Hippocampal formation (tissue), 2 donors: Measurements from ENCODE around the gene KIAA1958.
"Not testable (repeated sequence)": the region's sequence is repeated elsewhere in the genome, so short reads cannot be mapped to it uniquely, and the experiment has no call there.

Experiments
- DNase-seq, 2 donors: peaks; one replicate each; lab custom pipeline; 2025; lab: John Stamatoyannopoulos, UW

The KIAA1958 gene

DNA sequence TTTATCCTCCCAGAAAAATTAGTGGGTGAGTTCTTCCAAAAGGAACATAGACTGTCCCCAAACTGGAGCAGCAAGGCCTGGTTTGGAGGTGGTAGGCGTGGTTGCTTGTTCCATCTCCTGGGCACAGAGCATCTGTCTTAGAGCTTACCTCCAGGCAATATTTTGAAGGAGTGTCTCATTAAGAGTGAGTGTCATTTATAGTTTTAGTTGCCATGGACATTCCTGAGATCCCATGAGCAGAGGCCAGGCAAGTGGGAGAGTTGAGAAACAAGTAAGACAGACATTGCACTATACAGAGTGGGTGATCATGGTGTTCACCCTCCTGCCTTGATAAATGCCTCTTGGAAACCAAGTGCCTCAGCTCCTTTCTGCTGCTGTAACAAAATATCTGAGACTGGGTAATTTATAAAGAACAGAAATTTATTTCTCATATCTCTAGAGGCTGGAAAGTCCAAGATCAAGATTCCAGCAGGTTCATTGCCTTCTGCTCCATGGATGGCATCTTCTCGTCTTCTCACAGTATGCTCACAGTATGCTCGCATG lies 68.5 kb downstream of the KIAA1958 start:
- DNase-seq = no peak

GRCh38 chr9:112555844-112556482 lies 69.3 kb downstream of the KIAA1958 start:
- no peak for DNase-seq

DNA sequence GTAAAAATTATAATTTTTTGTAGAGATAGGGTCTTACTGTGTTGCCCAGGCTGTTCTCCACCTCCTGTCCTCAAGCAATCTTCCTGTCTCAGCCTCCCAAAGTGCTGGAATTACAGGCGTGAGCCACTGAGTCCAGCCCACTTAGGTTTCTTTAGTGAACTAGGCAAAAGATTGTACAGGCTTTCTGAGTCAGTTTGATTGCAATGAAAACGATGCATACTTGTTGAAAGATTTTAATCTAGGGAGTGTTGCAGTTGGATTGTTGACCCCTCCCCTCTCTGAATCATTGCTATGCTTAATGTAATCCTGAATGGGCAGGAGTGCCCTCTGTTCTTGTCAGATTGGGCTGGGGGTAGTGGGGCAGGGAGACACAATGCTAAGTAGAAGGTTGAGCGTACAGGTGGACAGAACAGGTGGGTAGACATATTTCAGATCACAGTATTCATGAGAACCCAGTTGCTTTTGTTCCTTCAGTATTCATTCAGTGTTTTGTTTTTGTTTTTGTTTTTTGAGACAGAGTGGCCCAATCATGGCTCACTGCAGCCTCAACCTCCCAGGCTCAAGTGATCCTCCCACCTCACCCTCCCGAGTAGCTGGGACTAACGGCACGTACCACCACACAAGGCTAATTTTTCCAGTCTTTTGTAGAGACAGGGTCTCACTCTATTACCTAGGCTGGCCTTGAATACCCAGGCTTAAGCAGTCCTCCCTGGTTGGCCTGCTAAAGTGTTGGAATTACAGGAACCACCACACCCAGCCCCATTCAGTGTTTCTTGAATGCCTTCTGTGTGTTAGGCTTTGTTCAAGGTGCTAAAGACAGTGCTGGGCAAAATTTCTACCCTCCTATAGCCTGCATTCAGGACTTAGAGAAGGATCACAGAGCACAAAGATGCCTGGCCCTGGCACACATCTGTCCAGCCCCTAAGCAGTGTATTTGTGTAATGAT lies 70.1 kb downstream of the KIAA1958 start:
- no peak for DNase-seq

- DNase-seq = no peak
Observed at GRCh38 chr9:112558476-112558875, 71.8 kb downstream of the KIAA1958 start.

DNA sequence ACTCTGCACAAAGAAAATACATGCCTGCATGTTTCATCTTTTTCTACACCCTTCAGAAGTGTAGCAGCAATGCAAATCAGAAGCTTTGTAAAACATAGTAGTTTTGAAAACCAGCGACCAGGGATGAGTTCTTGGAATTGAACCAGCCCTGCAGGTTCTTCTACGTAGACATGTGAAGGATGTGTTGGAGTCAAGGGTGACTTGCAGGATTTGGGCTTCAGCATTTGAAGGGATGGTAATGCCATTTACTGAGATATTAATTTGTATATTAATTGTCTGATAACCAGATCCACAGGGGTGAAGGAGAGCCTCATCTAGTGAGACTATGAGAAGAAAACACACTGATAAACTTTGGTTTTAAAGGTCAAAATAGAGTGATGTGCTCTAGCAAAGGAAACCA lies 72.4 kb downstream of the KIAA1958 start:
- DNase-seq = no peak

DNA sequence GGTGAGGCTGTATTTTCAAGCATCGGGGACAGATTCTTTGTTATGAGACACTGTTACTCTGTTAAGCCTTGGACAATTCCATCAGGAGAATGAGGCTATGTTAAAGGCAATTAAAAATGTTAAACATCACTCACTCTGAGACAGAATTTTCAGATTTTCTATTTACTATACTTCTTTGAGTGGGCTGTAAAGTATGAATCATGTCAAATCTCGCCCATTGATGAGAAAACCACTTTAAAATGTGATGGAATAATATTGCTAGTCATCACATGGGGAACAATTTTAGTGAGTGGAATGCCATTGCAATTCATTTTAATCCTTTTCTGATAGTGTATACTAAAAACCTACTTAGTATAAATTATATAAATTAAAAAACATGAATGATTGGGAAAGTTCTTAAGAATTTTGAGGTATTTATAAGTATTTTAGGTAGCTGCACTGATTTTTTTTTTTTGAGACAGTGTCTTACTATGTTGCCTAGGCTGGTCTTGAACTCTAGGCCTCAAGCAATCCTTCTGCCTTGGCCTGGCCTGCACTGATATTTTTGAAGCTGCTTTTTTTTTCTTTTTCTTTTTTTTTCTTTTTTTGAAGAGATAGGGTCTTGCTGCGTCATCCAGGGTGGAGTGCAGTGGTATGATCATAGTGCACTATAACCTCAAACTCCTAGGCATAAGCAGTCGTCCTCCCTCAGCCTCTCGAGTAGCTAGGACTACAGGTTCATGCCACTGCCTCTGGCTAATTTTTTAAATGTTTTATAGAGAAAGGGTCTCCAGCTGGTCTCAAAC lies 73.2 kb downstream of the KIAA1958 start:
- no peak for DNase-seq

DNA sequence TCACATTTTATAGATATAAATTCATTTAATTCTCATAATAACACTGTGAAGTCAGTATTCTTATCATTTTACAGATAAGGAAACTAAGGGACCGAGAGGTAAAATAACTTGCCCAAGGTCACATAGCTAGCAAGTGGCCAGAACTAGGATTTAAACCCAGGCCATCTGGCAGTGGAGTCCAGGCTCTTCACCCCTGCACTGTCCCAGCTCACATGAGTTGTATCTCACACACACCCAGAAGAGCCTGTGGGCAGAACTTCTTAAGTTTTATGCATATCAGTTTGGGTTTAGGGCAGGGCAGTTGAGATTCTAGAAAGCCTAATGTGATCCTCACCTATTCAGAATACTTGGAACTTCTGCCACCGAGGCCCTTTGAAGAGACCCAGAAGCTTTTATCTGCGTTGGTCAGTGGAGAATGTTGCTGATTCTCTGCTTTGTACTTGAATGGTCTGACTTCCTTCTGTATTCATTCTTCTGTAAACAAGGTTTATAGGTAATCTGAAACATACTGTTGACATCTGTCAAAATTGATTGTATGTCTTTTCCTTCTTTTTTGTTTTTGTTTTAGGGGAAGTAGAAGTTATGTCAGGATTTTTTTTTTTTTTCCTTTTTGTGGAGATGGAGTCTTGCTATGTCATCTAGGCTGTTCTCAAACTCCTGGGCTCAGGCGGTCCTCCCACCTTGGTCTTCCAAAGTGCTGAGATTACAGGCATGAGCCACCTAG lies 75.8 kb downstream of the KIAA1958 start:
- DNase-seq = no peak

GRCh38 chr9:112569186-112569585 lies 82.6 kb downstream of the KIAA1958 start:
- DNase-seq = no peak

GRCh38 chr9:112570671-112571167 lies 84.1 kb downstream of the KIAA1958 start:
- DNase-seq = peak; percentile 76

GRCh38 chr9:112571624-112572355 lies 85.2 kb downstream of the KIAA1958 start:
- no peak for DNase-seq

DNA sequence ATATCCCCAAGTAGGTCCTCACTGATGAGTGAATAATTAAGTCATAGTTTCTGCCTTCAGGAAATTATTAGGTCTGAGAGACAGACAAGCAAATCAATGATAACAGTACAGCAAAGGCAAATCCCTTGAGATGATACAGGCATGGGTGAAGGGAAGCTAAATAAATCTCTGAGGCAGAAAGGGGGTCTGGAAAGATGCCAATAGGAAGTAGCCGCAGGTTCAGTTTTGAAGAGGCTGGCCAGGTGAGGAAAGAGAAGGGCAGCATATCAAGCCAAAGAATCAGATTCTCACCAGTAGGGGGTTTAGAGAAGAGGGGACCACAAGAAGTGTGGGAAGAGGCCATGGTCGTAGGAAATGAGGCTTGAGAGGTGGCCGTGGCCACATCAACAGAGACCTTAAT lies 85.8 kb downstream of the KIAA1958 start:
- no peak for DNase-seq

DNA sequence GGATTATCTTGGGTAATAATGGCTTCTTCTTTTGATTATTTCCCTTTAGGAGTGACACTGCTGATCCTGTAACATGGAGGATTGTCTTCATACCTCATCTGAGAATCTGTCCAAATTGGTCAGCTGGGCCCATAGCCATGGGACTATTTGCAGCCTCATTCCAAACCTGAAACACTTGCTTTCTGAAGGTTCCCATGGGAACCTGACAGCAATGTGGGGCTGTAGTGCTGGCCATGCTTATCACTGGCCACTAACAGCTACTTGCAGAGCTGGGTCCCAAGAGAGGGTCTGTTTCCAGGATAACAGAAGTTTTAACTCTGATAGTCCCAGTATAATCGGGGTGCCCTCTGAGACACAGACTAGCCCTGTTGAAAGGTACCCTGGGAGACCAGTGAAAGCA lies 87.4 kb downstream of the KIAA1958 start:
- no peak for DNase-seq

- no peak for DNase-seq
Observed at GRCh38 chr9:112575107-112575506, 88.5 kb downstream of the KIAA1958 start.

GRCh38 chr9:112581469-112582176 lies 95.0 kb downstream of the KIAA1958 start:
- no peak for DNase-seq

DNA sequence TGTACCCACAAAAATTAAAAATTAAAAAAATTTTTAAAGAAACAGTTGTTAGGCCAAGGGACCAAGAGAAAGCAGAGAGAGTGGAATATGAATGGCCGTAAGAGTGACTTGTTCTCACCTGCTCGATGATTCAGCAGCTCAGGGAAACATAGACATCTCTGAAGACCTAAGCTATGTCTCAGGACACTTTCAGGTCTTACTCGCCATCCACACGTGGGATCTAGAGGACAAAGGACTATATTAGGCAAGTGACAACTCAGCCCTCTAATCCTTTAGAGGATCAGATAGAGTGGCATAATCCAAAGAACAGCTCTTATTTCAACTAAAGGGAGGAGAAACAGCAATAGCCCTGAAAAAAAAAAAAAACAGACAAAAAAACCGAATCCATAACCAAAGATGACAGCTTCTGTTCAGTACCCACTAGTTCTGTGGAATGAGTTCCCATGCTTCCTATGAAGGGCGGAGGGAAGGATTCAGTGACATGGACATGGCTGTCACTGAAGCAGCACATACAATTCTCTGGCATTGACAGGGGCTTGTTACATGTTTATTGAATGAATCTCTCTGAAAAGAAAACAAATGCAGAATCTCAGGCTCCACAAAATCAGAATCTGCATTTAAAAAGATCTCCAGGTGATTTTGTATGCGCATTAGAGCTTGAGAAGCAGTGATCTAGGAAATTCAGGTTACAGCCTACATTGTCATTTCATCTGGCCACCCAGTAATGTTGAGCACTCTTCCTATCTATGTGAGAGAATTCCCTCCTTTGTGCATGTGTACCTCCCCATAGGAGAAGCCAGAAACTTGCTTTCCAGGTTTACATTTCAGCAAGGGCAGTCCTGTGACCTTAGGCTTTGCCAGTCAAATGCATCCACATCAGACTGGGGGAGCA lies 96.0 kb downstream of the KIAA1958 start:
- DNase-seq = no peak

GRCh38 chr9:112586599-112587155 lies 100.0 kb downstream of the KIAA1958 start:
- DNase-seq = no peak

- DNase-seq = not testable (repeated sequence)
Observed at GRCh38 chr9:112591875-112592274, 105.2 kb downstream of the KIAA1958 start.

DNA sequence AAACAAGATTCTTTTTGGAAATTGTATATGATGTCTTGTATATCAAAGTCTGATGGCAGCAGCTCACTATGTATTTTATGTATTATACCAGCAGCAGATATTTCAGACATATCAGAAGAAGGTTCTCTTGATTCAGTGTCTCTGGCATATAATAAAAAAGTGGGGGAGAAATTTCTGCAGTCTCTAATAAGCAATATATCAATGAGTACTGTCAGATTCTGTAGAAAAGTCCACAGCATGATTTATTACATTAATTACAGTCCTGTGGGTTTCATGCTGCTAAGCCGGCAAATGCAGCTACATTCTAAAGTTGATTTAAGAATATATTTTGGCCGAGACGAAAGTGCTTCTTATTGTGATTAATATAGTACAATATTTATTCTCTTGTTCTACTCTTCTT lies 113.1 kb downstream of the KIAA1958 start:
- no peak for DNase-seq

DNA sequence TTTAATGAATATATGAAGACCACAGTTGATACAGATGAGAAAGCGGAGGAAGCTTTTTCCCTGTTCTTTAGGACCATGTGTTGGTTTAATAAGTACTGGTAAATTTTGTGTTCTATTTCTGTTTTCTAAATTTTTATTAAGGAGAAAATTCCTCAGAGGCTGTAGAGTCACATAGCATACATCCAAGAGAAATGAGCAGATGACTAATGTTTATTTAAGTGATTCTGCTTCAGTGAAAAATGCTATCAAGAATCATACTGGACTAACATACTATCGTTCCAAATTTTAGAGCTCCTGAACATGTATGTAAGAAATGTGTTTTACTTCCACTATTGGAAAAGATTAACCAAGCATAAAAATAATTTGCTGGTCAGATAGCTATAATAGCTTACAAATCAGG lies 115.0 kb downstream of the KIAA1958 start:
- no peak for DNase-seq
